ENCODE measurements around the gene BBX. TPM values are rescaled to one million over a fixed set of nuclear protein-coding genes. Genes with fewer than 3 reads are reported as not detected.

The BBX gene
- 44.8 TPM for total RNA-seq

DNA sequence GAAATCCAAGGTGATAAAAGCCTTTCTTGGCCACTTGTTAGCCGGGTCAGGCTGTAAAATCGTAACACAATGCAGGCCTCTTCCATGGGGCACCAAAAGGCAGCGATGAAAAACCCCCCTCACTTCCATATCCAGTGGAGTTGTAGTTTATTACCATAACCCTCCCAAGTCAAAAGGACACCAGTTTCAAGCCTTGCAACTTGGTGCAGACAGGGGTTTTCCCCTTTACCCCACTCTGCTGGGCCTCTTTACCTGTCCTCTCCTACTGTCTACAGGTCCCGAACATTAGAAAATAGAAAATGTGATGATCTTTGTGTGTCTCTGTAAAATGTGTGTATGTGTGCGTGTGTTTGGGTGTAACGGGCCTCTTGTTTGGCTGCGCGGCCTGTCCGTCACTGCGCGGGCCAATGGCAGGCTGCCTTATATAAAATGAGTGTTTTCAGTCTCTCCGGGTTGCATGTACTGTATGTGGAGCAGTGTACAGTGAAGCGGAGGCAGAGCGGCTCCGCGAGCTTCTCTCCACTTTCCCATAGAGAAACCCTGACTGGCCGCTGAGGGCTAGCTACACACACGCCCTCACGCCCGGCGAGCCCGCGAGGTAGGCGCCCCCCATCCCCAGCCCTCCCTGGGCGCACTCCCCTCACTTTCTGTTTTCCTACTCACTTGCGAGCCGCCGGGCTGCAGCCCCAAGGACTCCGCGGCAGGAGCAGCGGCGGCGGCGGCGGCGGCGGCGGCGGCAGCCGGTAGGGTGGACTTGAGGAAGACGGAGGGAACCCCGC lies at the start of gene BBX:
TSS of gene BBX (plus strand) at position 453 of the 779 bp plus-strand sequence. CDS start 187,499 bp downstream, outside the sequence.

Other genes starting within 250 kb of the BBX start
- 1.6 TPM for gene CCDC54, start 145.5 kb upstream of the BBX start, total RNA-seq

Measured in parietal lobe (tissue), 1 donor.